NB4 (cell line): ENCODE results near the gene PFN2.

ENCODE experiments used
- DNase-seq: peaks from one replicate; pipeline ENCODE4 v3.0.0; 2010; ENCODE audit warnings: low read depth
- H3K4me3 ChIP-seq: one replicate; pipeline ENCODE4 v1.5.1; 2011; ENCODE audit warnings: mild to moderate bottlenecking, low read depth, low read length, moderate library complexity
- MYC ChIP-seq: IDR thresholded peaks from 2 replicates; pipeline ENCODE4 v1.6.1; 2011; ENCODE audit warnings: low read depth, low read length
- POLR2A ChIP-seq: IDR thresholded peaks from 2 replicates; pipeline ENCODE4 v1.6.1; 2011; ENCODE audit warnings: mild to moderate bottlenecking; ENCODE audit not compliant: insufficient read length; ENCODE audit errors: extremely low read depth
- TF ChIP-seq, protein P1 (sequence below): IDR thresholded peaks from one replicate; pipeline ENCODE4 v1.5.1; 2012; ENCODE audit warnings: low read depth, low read length
- TF ChIP-seq, protein P2 (sequence below): IDR thresholded peaks from 2 replicates; pipeline ENCODE4 v1.6.1; 2011; ENCODE audit warnings: low read depth, low read length

Gene PFN2

DNA sequence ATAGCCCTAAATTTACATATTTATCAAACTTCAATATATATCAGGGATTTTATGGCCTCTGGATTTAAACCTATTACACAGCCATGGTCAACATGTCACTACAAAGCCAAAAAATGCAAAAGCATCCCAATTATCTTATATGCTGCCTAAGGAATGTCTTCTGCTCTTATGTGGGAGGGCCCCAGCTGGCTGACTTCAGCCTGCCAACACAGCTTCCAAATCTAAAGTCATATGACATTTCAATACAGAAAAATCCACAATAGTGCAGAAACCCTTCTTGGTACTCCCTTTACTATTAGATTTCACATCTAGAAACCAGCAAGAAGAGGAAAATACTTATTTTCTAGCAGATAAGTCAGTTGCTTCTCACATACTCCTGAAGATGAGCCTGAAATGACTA lies 6.4 kb downstream of the PFN2 start:
- H3K4me3 ChIP-seq: no peak overlapping the region
- TF ChIP-seq POLR2A (no peak), MYC (no peak)
- TF ChIP-seq, protein P1, sequence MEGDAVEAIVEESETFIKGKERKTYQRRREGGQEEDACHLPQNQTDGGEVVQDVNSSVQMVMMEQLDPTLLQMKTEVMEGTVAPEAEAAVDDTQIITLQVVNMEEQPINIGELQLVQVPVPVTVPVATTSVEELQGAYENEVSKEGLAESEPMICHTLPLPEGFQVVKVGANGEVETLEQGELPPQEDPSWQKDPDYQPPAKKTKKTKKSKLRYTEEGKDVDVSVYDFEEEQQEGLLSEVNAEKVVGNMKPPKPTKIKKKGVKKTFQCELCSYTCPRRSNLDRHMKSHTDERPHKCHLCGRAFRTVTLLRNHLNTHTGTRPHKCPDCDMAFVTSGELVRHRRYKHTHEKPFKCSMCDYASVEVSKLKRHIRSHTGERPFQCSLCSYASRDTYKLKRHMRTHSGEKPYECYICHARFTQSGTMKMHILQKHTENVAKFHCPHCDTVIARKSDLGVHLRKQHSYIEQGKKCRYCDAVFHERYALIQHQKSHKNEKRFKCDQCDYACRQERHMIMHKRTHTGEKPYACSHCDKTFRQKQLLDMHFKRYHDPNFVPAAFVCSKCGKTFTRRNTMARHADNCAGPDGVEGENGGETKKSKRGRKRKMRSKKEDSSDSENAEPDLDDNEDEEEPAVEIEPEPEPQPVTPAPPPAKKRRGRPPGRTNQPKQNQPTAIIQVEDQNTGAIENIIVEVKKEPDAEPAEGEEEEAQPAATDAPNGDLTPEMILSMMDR: no peak
- TF ChIP-seq, protein P2, sequence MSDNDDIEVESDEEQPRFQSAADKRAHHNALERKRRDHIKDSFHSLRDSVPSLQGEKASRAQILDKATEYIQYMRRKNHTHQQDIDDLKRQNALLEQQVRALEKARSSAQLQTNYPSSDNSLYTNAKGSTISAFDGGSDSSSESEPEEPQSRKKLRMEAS: no peak
- DNase-seq: no peak

DNA sequence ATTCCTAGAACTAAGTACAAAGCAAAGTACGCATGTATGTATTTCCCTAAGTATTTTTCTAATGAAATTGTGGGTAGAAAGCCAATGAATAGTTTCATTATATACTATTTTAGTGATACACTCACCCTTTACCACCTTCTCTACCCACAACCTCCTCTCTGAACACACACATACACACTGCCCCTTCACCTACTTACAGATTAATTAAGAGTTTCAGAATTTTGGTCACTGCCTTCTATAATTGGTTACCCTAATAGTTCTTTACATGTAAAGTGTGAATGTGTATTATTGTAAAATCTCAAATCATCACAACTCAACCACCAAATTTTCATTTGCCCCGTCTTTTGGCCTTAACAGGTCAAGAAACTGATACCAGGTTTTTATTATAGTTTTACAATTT lies 7.2 kb downstream of the PFN2 start:
- no peak for DNase-seq
- H3K4me3 ChIP-seq: no peak overlapping the region
- no peak for TF ChIP-seq POLR2A
- TF ChIP-seq, protein P2: no peak
- TF ChIP-seq MYC: no peak
- TF ChIP-seq, protein P1: no peak

DNA sequence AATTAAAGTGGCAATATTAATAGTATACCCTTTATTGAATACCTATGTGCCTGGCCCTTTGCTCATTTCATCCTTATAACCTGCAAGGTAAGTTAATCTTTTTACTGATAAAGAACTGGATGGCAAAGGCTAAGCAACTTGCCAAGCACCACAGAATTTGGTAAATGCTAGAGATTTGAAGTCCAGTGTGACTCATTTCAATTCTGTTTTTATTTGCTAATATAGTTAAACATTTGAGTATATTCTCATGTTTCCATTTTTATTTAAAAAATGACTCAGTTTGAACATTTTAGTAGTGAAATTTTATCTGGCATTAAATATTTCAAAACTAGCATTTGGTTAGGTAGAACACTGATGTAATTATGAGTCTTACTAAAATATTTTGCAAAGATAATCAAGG lies 11.3 kb downstream of the PFN2 start:
- no peak overlapping the region for H3K4me3 ChIP-seq
- TF ChIP-seq, protein P2: no peak
- TF ChIP-seq MYC (no peak), POLR2A (no peak)
- TF ChIP-seq, protein P1: no peak

DNA sequence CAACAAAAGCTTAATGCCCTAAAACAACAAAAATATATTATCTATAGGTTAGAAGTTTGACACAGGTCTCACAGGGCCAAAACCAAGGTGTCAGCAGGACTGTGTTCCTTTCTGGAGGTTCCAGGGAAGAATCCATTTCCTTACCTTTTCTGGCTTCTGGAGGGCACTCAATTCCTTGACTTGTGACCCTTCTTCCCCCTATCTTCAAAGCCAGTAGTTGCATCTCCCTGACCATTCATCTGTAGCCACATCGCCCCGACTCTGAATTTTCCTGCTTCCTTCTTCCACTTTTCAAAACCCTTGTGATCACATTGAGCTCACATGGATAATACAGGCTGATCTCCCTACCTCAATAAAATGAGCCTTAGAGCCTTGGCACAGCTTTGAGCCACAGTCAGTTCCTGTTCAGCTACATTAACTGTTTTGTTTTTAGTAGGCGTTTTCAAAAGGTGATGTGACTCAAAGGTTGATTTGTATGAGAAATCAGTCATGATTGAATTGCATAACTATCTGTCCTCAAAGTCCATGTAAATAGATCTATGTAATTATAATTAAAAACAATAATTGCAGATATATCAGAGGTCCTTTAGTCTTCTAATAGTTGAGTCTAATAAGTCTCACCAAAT lies 12.4 kb downstream of the PFN2 start:
- H3K4me3 ChIP-seq: no peak overlapping the region
- TF ChIP-seq MYC: no peak
- TF ChIP-seq, protein P1: no peak
- TF ChIP-seq, protein P2: no peak
- TF ChIP-seq POLR2A: no peak
- DNase-seq: no peak

More for the DNA sequence above, 11.3 kb downstream of the PFN2 start:
- DNase-seq: no peak

DNA sequence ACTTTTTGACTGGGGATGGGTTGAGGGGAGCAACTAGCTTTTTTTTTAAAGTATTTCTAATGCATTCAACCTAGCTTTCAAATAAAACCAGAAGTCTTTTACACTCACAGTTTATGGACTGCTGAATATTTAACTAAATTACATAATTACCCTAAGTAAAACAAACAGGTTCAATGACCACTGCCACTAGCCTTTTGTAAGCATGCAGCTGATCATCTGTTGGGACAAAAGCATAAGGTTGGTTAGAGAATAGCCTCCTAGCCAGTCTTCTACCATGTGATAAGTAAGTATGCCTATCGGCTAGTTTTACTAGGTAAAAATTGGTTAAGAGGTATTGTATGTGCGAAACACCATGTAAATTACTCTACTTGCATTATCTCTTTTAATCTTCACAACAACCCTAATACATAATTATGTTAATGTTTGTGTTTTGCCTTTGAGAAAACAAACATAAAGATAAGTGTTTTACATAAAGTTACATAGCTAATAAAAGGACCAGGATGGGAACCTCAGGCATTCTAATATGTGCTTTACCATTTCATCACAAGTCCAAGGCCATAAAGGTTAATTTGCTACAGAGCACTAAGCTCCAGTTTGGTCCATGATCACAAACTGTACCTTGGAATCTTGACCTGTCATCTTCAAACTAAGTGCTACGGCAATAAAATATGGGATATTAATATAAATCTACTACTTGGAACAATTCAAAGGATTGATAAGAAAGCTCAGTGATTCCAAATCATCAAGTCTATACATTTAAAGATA lies 13.2 kb downstream of the PFN2 start:
- H3K4me3 ChIP-seq: no peak overlapping the region
- TF ChIP-seq POLR2A (no peak), MYC (no peak)
- TF ChIP-seq, protein P2: no peak
- TF ChIP-seq, protein P1: no peak

More for the DNA sequence above, 13.2 kb downstream of the PFN2 start:
- DNase-seq: no peak
